PFSK-1 (cell line): ENCODE results near the gene SLC25A41.

Source experiments
- FOXP2 ChIP-seq: optimal IDR thresholded peaks from 2 replicates; pipeline ENCODE3; 2011; ENCODE audit warnings: borderline replicate concordance, control low read depth, inconsistent platforms; ENCODE audit not compliant: insufficient read depth; ENCODE audit errors: extremely low read length, extremely low read depth
- POLR2AphosphoS5 ChIP-seq: IDR thresholded peaks from 2 replicates; pipeline ENCODE4 v1.6.1; 2012; ENCODE audit warnings: low read depth, mild to moderate bottlenecking, control low read depth, low read length, moderate library complexity
- SIN3A ChIP-seq: IDR thresholded peaks from 2 replicates; pipeline ENCODE4 v1.6.1; 2012; ENCODE audit warnings: mild to moderate bottlenecking, low read length, moderate library complexity, borderline replicate concordance; ENCODE audit not compliant: insufficient read depth
- TAF1 ChIP-seq: IDR thresholded peaks from 2 replicates; pipeline ENCODE4 v1.6.1; 2012; ENCODE audit warnings: low read length, control low read depth, borderline replicate concordance; ENCODE audit not compliant: insufficient read depth

DNA sequence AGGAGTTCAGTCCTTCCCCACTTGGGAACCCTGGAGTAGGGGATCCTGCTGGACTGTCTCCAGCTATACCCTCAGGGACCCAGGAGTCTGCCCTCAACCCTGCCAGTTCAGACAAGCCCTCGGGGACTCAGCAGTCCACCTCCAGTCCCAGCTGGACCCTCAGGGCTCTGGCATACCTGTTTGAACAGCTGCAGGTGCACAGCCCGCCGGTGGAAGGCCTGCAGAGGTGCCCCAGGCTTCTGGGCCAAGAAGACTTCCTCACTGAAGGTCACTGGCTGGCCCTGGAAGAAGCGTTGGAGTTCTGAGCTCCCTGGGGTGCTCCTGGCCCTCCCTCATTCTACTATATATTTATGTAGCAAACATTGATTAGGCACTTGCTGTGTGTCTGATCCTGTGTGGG is 39.1 kb upstream of the SLC25A41 start:
- TF ChIP-seq POLR2AphosphoS5 (no peak), TAF1 (no peak), FOXP2 (no peak), SIN3A (no peak)
